HG02840 (cell line): Measurements from ENCODE around the gene RD3L.

Experiments
- ATAC-seq: cut with Tn5 transposase; IDR thresholded peaks from one replicate; pipeline ENCODE4 v1.9.1; 2021; ENCODE audit warnings: mild to moderate bottlenecking, moderate library complexity, moderate number of reproducible peaks; ENCODE audit not compliant: unreplicated experiment, low FRiP score

Gene RD3L

GRCh38 chr14:103897075-103897947 is 45.0 kb downstream of the RD3L start:
- no peak for ATAC-seq

- no peak for ATAC-seq
Observed at GRCh38 chr14:103896578-103896977, 45.8 kb downstream of the RD3L start.

GRCh38 chr14:103894723-103895059 is 47.6 kb downstream of the RD3L start:
- no peak for ATAC-seq

DNA sequence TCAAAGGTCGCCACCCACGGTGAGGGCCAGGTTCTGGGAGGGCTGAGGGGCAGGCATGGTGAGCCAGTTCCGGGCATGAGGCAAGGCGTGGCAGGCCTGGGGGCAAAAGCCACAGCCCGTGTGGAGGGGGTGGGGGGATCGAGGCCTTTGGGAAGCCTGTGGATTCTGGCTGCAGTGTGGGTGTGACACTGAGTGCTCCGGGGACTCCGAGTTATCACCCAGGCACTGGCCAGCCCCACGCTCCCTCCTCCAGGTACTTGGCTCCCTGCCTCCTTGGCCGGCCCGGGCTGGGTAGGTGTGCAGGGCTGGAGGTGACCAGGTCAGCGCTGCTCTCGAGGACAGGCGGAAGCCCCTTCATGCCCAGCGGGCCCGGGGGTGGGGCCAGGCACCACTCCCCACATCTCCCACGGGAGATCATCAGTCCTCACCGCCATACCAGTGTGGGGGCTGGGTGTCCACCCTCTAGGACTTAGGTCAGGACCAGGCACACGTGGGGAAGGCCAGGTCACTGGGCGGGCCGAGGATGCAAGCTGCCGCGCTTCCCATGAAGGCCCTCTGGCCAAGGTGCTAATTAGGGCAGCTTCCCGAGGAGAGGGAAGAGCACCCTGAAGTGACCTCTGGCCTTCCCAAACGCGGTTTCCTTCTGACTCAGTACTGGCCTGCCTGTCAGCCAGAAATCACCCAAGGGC is 48.2 kb downstream of the RD3L start:
- no peak for ATAC-seq

- ATAC-seq: no peak
Observed at GRCh38 chr14:103892247-103892646, 50.1 kb downstream of the RD3L start.

DNA sequence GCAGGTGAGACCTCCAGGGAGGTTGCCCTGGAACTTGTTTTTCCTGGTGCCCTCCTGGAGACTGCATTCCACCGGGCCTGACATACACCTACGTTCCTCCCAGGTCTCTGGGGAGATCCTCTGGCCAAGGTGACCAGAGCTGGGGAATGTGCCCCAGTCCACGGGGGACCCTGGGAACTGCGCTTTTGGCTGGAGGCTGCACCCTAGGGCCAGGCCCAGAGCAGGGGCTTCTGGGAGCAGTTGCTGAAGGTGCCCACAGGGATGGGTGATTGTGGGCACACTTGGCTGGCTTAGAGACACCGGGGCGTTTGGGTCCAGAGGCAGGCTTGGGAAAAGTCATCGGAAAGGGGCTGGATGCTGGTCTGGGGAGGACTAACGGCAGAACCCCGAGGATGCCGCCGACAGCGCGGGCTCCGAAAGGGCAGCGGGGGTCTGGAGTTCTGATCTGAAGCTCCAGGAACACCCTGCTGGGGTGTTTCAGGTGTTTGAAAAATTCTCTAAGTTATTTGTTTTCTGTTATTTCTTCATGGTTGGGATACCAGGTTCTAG is 50.6 kb downstream of the RD3L start:
- ATAC-seq: no peak

- no peak for ATAC-seq
Observed at GRCh38 chr14:103890821-103891666, 51.3 kb downstream of the RD3L start.
